NCI-H1105 treated with DMSO at 0.1 percent for 48 hours (cell line): ENCODE measurements around the gene PSMB2.
"Not testable (repeated sequence)": the region's sequence is repeated elsewhere in the genome, so short reads cannot be mapped to it uniquely, and the experiment has no call there.

ENCODE experiments used
- DNase-seq: peaks from one replicate; lab custom pipeline; 2025; lab: John Stamatoyannopoulos, UW

PSMB2 gene

GRCh38 chr1:35592991-35593769 is 48.1 kb downstream of the PSMB2 start:
- DNase-seq, result no peak

GRCh38 chr1:35591211-35591610 is 50.1 kb downstream of the PSMB2 start:
- DNase-seq, result no peak

- no peak for DNase-seq
Measured at GRCh38 chr1:35590476-35591040, 50.8 kb downstream of the PSMB2 start.

- DNase-seq, result no peak
Measured at GRCh38 chr1:35589516-35590427, 51.6 kb downstream of the PSMB2 start.

- no peak for DNase-seq
Measured at GRCh38 chr1:35588197-35588910, 53.0 kb downstream of the PSMB2 start.

GRCh38 chr1:35587736-35588135 is 53.6 kb downstream of the PSMB2 start:
- no peak for DNase-seq

- DNase-seq, result no peak
Measured at GRCh38 chr1:35586808-35587207, 54.5 kb downstream of the PSMB2 start.

GRCh38 chr1:35585805-35586204 is 55.5 kb downstream of the PSMB2 start:
- not testable (repeated sequence) for DNase-seq

- DNase-seq, result no peak
Measured at GRCh38 chr1:35585281-35585680, 56.0 kb downstream of the PSMB2 start.

- DNase-seq, result not testable (repeated sequence)
Measured at GRCh38 chr1:35581621-35582020, 59.7 kb downstream of the PSMB2 start.

GRCh38 chr1:35580949-35581388 is 60.4 kb downstream of the PSMB2 start:
- DNase-seq, result no peak

GRCh38 chr1:35577071-35577998 is 64.0 kb downstream of the PSMB2 start:
- DNase-seq, result no peak

- DNase-seq, result not testable (repeated sequence)
Measured at GRCh38 chr1:35576766-35577070, 64.6 kb downstream of the PSMB2 start.

GRCh38 chr1:35576061-35576765 is 65.1 kb downstream of the PSMB2 start:
- no peak for DNase-seq

GRCh38 chr1:35575416-35575958 is 65.8 kb downstream of the PSMB2 start:
- no peak for DNase-seq

GRCh38 chr1:35574655-35575415 is 66.5 kb downstream of the PSMB2 start:
- DNase-seq, result no peak

- no peak for DNase-seq
Measured at GRCh38 chr1:35574125-35574654, 67.1 kb downstream of the PSMB2 start.

- peak; percentile 56 for DNase-seq
Measured at GRCh38 chr1:35573198-35574124, 67.9 kb downstream of the PSMB2 start, which contains the start of gene TFAP2E. TSS of gene TFAP2E (plus strand) at chr1:35573314. CDS start at chr1:35573578, 264 bp downstream.
